Measurements from ENCODE around the gene SP5.
"Not testable (repeated sequence)": the region's sequence is repeated elsewhere in the genome, so short reads cannot be mapped to it uniquely, and the experiment has no call there.

DNA sequence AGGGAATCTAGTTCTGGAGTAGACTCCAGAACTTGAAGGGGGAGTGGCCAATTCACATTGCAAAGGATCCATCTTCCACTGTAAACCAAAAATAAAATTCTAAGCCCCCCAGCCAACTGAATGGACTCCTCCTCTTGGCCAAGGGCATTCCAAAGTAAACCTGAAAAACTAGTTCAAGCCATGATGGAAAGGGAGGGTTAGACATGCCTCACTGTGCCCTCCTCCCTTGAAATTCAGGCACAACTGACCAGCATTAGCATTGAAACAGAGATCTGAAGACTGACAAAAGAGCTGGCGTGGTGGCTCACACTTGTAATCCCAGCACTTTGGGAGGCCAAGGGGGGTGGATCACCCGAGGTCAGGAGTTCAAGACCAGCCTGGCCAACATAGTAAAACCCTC lies 19.5 kb downstream of the SP5 start:
- TF ChIP-seq, protein P1, sequence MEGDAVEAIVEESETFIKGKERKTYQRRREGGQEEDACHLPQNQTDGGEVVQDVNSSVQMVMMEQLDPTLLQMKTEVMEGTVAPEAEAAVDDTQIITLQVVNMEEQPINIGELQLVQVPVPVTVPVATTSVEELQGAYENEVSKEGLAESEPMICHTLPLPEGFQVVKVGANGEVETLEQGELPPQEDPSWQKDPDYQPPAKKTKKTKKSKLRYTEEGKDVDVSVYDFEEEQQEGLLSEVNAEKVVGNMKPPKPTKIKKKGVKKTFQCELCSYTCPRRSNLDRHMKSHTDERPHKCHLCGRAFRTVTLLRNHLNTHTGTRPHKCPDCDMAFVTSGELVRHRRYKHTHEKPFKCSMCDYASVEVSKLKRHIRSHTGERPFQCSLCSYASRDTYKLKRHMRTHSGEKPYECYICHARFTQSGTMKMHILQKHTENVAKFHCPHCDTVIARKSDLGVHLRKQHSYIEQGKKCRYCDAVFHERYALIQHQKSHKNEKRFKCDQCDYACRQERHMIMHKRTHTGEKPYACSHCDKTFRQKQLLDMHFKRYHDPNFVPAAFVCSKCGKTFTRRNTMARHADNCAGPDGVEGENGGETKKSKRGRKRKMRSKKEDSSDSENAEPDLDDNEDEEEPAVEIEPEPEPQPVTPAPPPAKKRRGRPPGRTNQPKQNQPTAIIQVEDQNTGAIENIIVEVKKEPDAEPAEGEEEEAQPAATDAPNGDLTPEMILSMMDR (IDR thresholded peaks at IDR 0.05), result not testable (repeated sequence)
- TF ChIP-seq POLR2A (IDR thresholded peaks at IDR 0.05), result not testable (repeated sequence)

Data from esophagus squamous epithelium (tissue), 4 donors.